Fibroblast of skin of right quadriceps (primary cell): ENCODE results near the gene CRACDL.

Experiments
- DNase-seq: peaks from one replicate; pipeline ENCODE4 v3.0.0-alpha.2; 2013

CRACDL gene

GRCh38 chr2:98800330-98801064, 135.5 kb downstream of the CRACDL start:
- no peak for DNase-seq

GRCh38 chr2:98799375-98800329, 136.4 kb downstream of the CRACDL start:
- DNase-seq, result no peak

- DNase-seq, result no peak
Observed at GRCh38 chr2:98796775-98797544, 139.1 kb downstream of the CRACDL start.

- no peak for DNase-seq
Observed at GRCh38 chr2:98795891-98796676, 139.9 kb downstream of the CRACDL start.

- no peak for DNase-seq
Observed at GRCh38 chr2:98793897-98794830, 141.9 kb downstream of the CRACDL start.

GRCh38 chr2:98793275-98793674, 142.8 kb downstream of the CRACDL start:
- DNase-seq, result no peak

- no peak for DNase-seq
Observed at GRCh38 chr2:98790221-98790620, 145.8 kb downstream of the CRACDL start.

- no peak for DNase-seq
Observed at GRCh38 chr2:98787700-98788099, 148.3 kb downstream of the CRACDL start.

GRCh38 chr2:98786179-98786578, 149.8 kb downstream of the CRACDL start:
- DNase-seq, result no peak

GRCh38 chr2:98782570-98782969, 153.5 kb downstream of the CRACDL start:
- DNase-seq, result no peak

GRCh38 chr2:98781822-98782221, 154.2 kb downstream of the CRACDL start:
- DNase-seq, result no peak

- no peak for DNase-seq
Observed at GRCh38 chr2:98778741-98779483, 157.1 kb downstream of the CRACDL start.

- DNase-seq, result no peak
Observed at GRCh38 chr2:98778151-98778550, 157.9 kb downstream of the CRACDL start.

- no peak for DNase-seq
Observed at GRCh38 chr2:98777710-98778109, 158.3 kb downstream of the CRACDL start.

GRCh38 chr2:98777076-98777475, 158.9 kb downstream of the CRACDL start:
- DNase-seq, result no peak

- no peak for DNase-seq
Observed at GRCh38 chr2:98776136-98776535, 159.9 kb downstream of the CRACDL start.

- no peak for DNase-seq
Observed at GRCh38 chr2:98775146-98775986, 160.7 kb downstream of the CRACDL start.

GRCh38 chr2:98773907-98774306, 162.1 kb downstream of the CRACDL start:
- no peak for DNase-seq

- no peak for DNase-seq
Observed at GRCh38 chr2:98773169-98773568, 162.9 kb downstream of the CRACDL start.
